Measurements from ENCODE around the gene MFAP5. TPM values are rescaled to one million over a fixed set of nuclear protein-coding genes. Genes with fewer than 3 reads are reported as not detected.

Gene MFAP5
- 0.12 to 0.37 TPM (median 0.23 TPM) in 5 replicates for total RNA-seq (2022; extraction: Qiagen RNA extraction)

GRCh38 chr12:8662593-8662992 is at the start of gene MFAP5:
Gene MFAP5, minus strand, starts transcription at chr12:8662826. Its CDS starts 722 bp downstream, at chr12:8662104.

GRCh38 chr12:8697476-8698131 is 35.0 kb upstream of the MFAP5 start, which contains the start of gene RIMKLB:
Gene RIMKLB, plus strand, starts transcription at chr12:8697991. Its CDS starts 15,876 bp downstream, at chr12:8713867.

GRCh38 chr12:8612629-8613028 is 50.0 kb downstream of the MFAP5 start, which contains the start of gene AICDA:
Gene AICDA, minus strand, starts transcription at chr12:8612859. Its CDS starts 92 bp downstream, at chr12:8612767.

Other genes starting within 250 kb of the MFAP5 start
- gene CLEC6A, start 206.9 kb downstream of the MFAP5 start, total RNA-seq (2022; extraction: Qiagen RNA extraction) = not detected in 5 replicates
- gene CLEC4D, start 149.3 kb downstream of the MFAP5 start, total RNA-seq (2022; extraction: Qiagen RNA extraction) = not detected in 5 replicates
- 0.12 to 0.41 TPM (median 0.28 TPM) in 5 replicates for gene CLEC4E, start 121.9 kb downstream of the MFAP5 start, total RNA-seq (2022; extraction: Qiagen RNA extraction)
- gene AICDA, start 50.0 kb downstream of the MFAP5 start, total RNA-seq (2022; extraction: Qiagen RNA extraction) = 0.13 to 0.21 TPM (median 0.16 TPM) in 5 replicates
- gene RIMKLB, start 35.2 kb upstream of the MFAP5 start, total RNA-seq (2022; extraction: Qiagen RNA extraction) = 18.0 to 23.7 TPM (median 20.9 TPM) in 5 replicates
- not detected in 5 replicates for gene A2ML1, start 159.8 kb upstream of the MFAP5 start, total RNA-seq (2022; extraction: Qiagen RNA extraction)